Ishikawa (cell line): Measurements from ENCODE around the gene ADGRB2.

ENCODE experiments used
- EP300 ChIP-seq: IDR thresholded peaks from 2 replicates; pipeline ENCODE4 v1.6.1; 2012; ENCODE audit warnings: borderline replicate concordance
- RAD21 ChIP-seq: IDR thresholded peaks from 2 replicates; pipeline ENCODE4 v1.6.1; 2012; ENCODE audit warnings: low read depth
- TEAD4 ChIP-seq: IDR thresholded peaks from 2 replicates; pipeline ENCODE4 v1.6.1; 2012
- YY1 ChIP-seq: IDR thresholded peaks from 2 replicates; pipeline ENCODE4 v1.6.1; 2012; ENCODE audit warnings: low read depth

DNA sequence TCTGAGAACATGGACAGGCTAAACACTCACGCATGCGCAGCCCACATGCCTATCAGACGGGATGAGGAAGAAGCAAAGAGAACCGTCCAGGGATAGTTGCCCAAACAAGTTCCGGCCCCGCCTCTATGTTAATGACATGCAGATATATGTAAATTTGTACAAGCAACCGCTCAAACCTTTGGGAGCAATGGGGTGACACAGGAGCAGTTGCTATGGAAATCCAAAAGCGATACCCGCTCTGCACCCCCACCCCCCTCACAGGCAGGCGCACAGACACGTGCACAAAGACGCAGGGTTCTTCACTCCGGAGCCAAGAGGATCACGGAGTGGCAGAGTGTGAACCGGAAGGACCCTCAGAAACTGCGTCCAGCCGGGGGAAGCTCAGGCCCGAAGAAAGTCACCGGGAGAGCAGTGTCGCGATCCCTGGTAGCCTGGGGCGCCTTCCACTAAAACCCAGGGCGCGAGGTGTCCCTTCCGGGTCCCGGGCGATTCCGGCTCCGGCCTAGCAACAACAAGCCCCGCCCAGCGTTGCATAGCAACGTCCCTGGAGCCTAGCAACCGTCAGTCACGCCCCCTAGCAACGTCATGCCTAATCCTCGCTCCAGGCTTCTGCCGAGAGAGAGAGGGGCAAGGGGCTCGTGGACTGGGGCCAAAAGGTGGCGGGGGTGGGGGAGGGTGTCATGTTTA is 24.1 kb upstream of the ADGRB2 start:
- TF ChIP-seq TEAD4 (no peak; the same call in 1 of the 2 replicates), EP300 (no peak), RAD21 (no peak), YY1 (no peak)
